Gastrocnemius medialis (tissue), 4 donors: ENCODE measurements around the gene SERTAD1. TPM values are rescaled to one million over a fixed set of nuclear protein-coding genes. Genes with fewer than 3 reads are reported as not detected.

Experiments used
- ATAC-seq, 2 donors: fragments of 150-250 bp; one replicate each; pipeline ENCODE4 v1.9.1; 2016
- DNase-seq, 2 donors: peaks; one replicate each; pipeline ENCODE4 v3.0.0-alpha.2; 2019
- H3K27ac ChIP-seq, 4 donors: fragments of 200-600 bp; sonication (generic); 1 replicate in 1 of 4; 2 replicates in 3 of 4; pipeline ENCODE4 v1.5.1; 2016 to 2018; ENCODE audit warnings: mild to moderate bottlenecking in 2 of 4, moderate library complexity in 1 of 4
- H3K27me3 ChIP-seq, 3 donors: fragments of 200-600 bp; sonication (generic) in 2 of 3; 1 replicate in 1 of 3; 2 replicates in 2 of 3; pipeline versions ENCODE4 v1.5.1 to v1.6.0; 2016 to 2019; ENCODE audit warnings: mild to moderate bottlenecking in 1 of 3, moderate library complexity in 1 of 3
- H3K36me3 ChIP-seq, 2 donors: fragments of 200-600 bp; sonication (generic) in 1 of 2; one replicate each; pipeline ENCODE4 v1.5.1; 2017 to 2018
- H3K4me1 ChIP-seq, 2 donors: fragments of 200-600 bp; sonication (generic) in 1 of 2; one replicate each; pipeline ENCODE4 v1.5.1; 2016 to 2017; ENCODE audit warnings: mild to moderate bottlenecking in 2 of 2
- H3K4me3 ChIP-seq, 4 donors: fragments of 200-600 bp; sonication (generic) in 3 of 4; 1 replicate in 1 of 4; 2 replicates in 3 of 4; pipeline ENCODE4 v1.5.1; 2016 to 2019; ENCODE audit warnings: mild to moderate bottlenecking in 2 of 4
- H3K9me3 ChIP-seq, 3 donors: fragments of 200-600 bp; sonication (generic) in 2 of 3; 1 replicate in 1 of 3; 2 replicates in 2 of 3; pipeline ENCODE4 v1.5.1; 2016 to 2019
- CTCF ChIP-seq, 5 experiments: fragments of 450-650 bp in 3 of 5; fragments of 200-600 bp in 2 of 5; sonication (generic) in 2 of 5; IDR thresholded peaks in 4 of 5; conservative IDR thresholded peaks in 1 of 5; 1 replicate in 4 of 5; 2 replicates in 1 of 5; pipeline ENCODE4 v1.5.1; 2016 to 2019; ENCODE audit warnings: antibody characterized with exemption in 5 of 5, mild to moderate bottlenecking in 3 of 5, moderate library complexity in 3 of 5
- POLR2A ChIP-seq, 2 donors: fragments of 450-650 bp; IDR thresholded peaks; one replicate each; pipeline ENCODE4 v1.6.1; 2017; ENCODE audit warnings: antibody characterized with exemption in 2 of 2, mild to moderate bottlenecking in 2 of 2, moderate library complexity in 2 of 2
- in situ Hi-C, 4 donors: fragments of 200-750 bp; cut with MboI; loops; one replicate each; pipeline versions ENCODE4 v1.15.0 to v1.8.0; 2017; ENCODE audit warnings: low sequenced_read_pairs in 4 of 4
- intact Hi-C: fragments of 100-400 bp; cut with DNase I; formaldehyde crosslinking; loops from one replicate; pipeline ENCODE4 v1.15.1; 2023; ENCODE audit warnings: low total_unique reads
- total RNA-seq, 4 donors: library from RNA; depleted of rRNA; stranded (reverse); fragments of >200 nt; gene quantifications; one replicate each; pipeline versions ENCODE4 v1.1.0 to v1.2.3, GENCODE V29; 2016

The SERTAD1 gene
- total RNA-seq, 4 donors from 2014 or later: 15.3 to 18.3 (median 16.0) TPM

- DNase-seq (no peak), ATAC-seq (no peak)
- Histone ChIP-seq H3K4me1 (no peaks in the 10 kb centered on the region), H3K4me3 (no peak overlapping the region), H3K27ac (no peak overlapping the region), H3K9me3 (no peaks in the 10 kb centered on the region), H3K27me3 (no peaks in the 10 kb centered on the region), H3K36me3 (peaks cover 0 to 27% of the 10 kb centered on the region in 2 donors)
- no peak for TF ChIP-seq POLR2A (IDR thresholded peaks at IDR 0.05)
- no peak for TF ChIP-seq CTCF (IDR thresholded peaks at IDR 0.05 in 4 of 5, conservative IDR thresholded peaks at IDR 0.05 in 1 of 5)
- in situ Hi-C loops: loop anchor here in 1 of 4 donors (25.0 kb wide), 1 partner anchor 1382 kb away; the partner anchor contains the start of gene CEACAM6
- intact Hi-C loops: no loop called here
These were observed 45.4 kb downstream of the SERTAD1 start for GRCh38 chr19:40380199-40381037.

- Histone ChIP-seq H3K27me3 (no peaks in the 10 kb centered on the region), H3K9me3 (no peaks in the 10 kb centered on the region), H3K4me3 (no peak overlapping the region), H3K27ac (no peak overlapping the region), H3K4me1 (no peaks in the 10 kb centered on the region), H3K36me3 (peaks cover 0 to 33% of the 10 kb centered on the region in 2 donors)
- intact Hi-C loops (no loop called here), in situ Hi-C loops (loop anchor here in 1 of 4 donors (25.0 kb wide), 1 partner anchor 1383 kb away; the partner anchor contains the start of gene CEACAM6)
- DNase-seq (no peak), ATAC-seq (no peak)
- TF ChIP-seq POLR2A (IDR thresholded peaks at IDR 0.05): no peak
- no peak for TF ChIP-seq CTCF (IDR thresholded peaks at IDR 0.05 in 4 of 5, conservative IDR thresholded peaks at IDR 0.05 in 1 of 5)
These were observed 46.2 kb downstream of the SERTAD1 start for GRCh38 chr19:40379446-40380198.

GRCh38 chr19:40378509-40378908 is 47.3 kb downstream of the SERTAD1 start:
- TF ChIP-seq POLR2A (IDR thresholded peaks at IDR 0.05) (no peak), CTCF (IDR thresholded peaks at IDR 0.05 in 4 of 5, conservative IDR thresholded peaks at IDR 0.05 in 1 of 5) (no peak)
- intact Hi-C loops: no loop called here
- Histone ChIP-seq H3K27me3 (no peaks in the 10 kb centered on the region), H3K27ac (no peak overlapping the region), H3K9me3 (no peaks in the 10 kb centered on the region), H3K4me3 (no peak overlapping the region), H3K4me1 (no peaks in the 10 kb centered on the region), H3K36me3 (peaks cover 0 to 44% of the 10 kb centered on the region in 2 donors)
- DNase-seq (no peak), ATAC-seq (no peak)
- in situ Hi-C loops: loop anchor here in 1 of 4 donors (25.0 kb wide), 1 partner anchor 1384 kb away; the partner anchor contains the start of gene CEACAM6

- no peak overlapping the region for H3K4me3 ChIP-seq
- in situ Hi-C loops: loop anchor here in 1 of 4 donors (25.0 kb wide), 1 partner anchor 1384 kb away; the partner anchor contains the start of gene CEACAM6
- no peaks in the 10 kb centered on the region for H3K27me3 ChIP-seq
- intact Hi-C loops: no loop called here
- TF ChIP-seq CTCF (IDR thresholded peaks at IDR 0.05 in 4 of 5, conservative IDR thresholded peaks at IDR 0.05 in 1 of 5) (no peak), POLR2A (IDR thresholded peaks at IDR 0.05) (no peak)
- no peaks in the 10 kb centered on the region for H3K4me1 ChIP-seq
- peaks cover 0 to 50% of the 10 kb centered on the region in 2 donors for H3K36me3 ChIP-seq
- H3K27ac ChIP-seq: no peak overlapping the region
- DNase-seq: no peak
- ATAC-seq: no peak
- no peaks in the 10 kb centered on the region for H3K9me3 ChIP-seq
These were observed 47.9 kb downstream of the SERTAD1 start for GRCh38 chr19:40377876-40378385.
